ENCODE results near the gene DNM3.
A peak's percentile ranks its signal among the peaks of the same experiment; 100 is the strongest.
"Not testable (repeated sequence)": the region's sequence is repeated elsewhere in the genome, so short reads cannot be mapped to it uniquely, and the experiment has no call there.

Gene DNM3

GRCh38 chr1:171841050-171841910, at the start of gene DNM3:
Gene DNM3 (plus strand): TSS chr1:171841498. CDS start chr1:171841657, 159 bp downstream.
- peak; percentile 81 for DNase-seq (ENCODE audit: low spot score)

GRCh38 chr1:171792656-171793369, 48.5 kb upstream of the DNM3 start:
- no peak for DNase-seq (ENCODE audit: low spot score)

GRCh38 chr1:171793636-171794035, 47.7 kb upstream of the DNM3 start:
- no peak for DNase-seq (ENCODE audit: low spot score)

- peak; percentile 60 for DNase-seq (ENCODE audit: low spot score)
These were observed 47.2 kb upstream of the DNM3 start for GRCh38 chr1:171794085-171794484.

- DNase-seq (ENCODE audit: low spot score): no peak
These were observed 44.7 kb upstream of the DNM3 start for GRCh38 chr1:171796592-171796991.

GRCh38 chr1:171798311-171798710, 43.0 kb upstream of the DNM3 start:
- DNase-seq (ENCODE audit: low spot score): no peak

- DNase-seq (ENCODE audit: low spot score): no peak
These were observed 42.5 kb upstream of the DNM3 start for GRCh38 chr1:171798765-171799164.

- DNase-seq (ENCODE audit: low spot score): no peak
These were observed 42.1 kb upstream of the DNM3 start for GRCh38 chr1:171799166-171799565.

- DNase-seq (ENCODE audit: low spot score): not testable (repeated sequence)
These were observed 41.6 kb upstream of the DNM3 start for GRCh38 chr1:171799698-171800097.

GRCh38 chr1:171800342-171800741, 41.0 kb upstream of the DNM3 start:
- no peak for DNase-seq (ENCODE audit: low spot score)

- no peak for DNase-seq (ENCODE audit: low spot score)
These were observed 40.4 kb upstream of the DNM3 start for GRCh38 chr1:171800851-171801250.

GRCh38 chr1:171801487-171801891, 39.8 kb upstream of the DNM3 start:
- DNase-seq (ENCODE audit: low spot score): peak; percentile 56

- DNase-seq (ENCODE audit: low spot score): no peak
These were observed 39.1 kb upstream of the DNM3 start for GRCh38 chr1:171802207-171802606.

- no peak for DNase-seq (ENCODE audit: low spot score)
These were observed 38.3 kb upstream of the DNM3 start for GRCh38 chr1:171803045-171803444.

- DNase-seq (ENCODE audit: low spot score): no peak
These were observed 37.8 kb upstream of the DNM3 start for GRCh38 chr1:171803461-171804022.

GRCh38 chr1:171805395-171806115, 35.7 kb upstream of the DNM3 start:
- DNase-seq (ENCODE audit: low spot score): no peak

GRCh38 chr1:171807556-171807955, 33.7 kb upstream of the DNM3 start:
- no peak for DNase-seq (ENCODE audit: low spot score)

- DNase-seq (ENCODE audit: low spot score): no peak
These were observed 31.5 kb upstream of the DNM3 start for GRCh38 chr1:171809834-171810233.

- no peak for DNase-seq (ENCODE audit: low spot score)
These were observed 29.6 kb upstream of the DNM3 start for GRCh38 chr1:171811672-171812071.

- DNase-seq (ENCODE audit: low spot score): no peak
These were observed 26.6 kb upstream of the DNM3 start for GRCh38 chr1:171814692-171815091.

- DNase-seq (ENCODE audit: low spot score): no peak
These were observed 24.9 kb upstream of the DNM3 start for GRCh38 chr1:171816300-171816901.

Measured in COLO829 (cell line).